GM18498 (cell line): ENCODE measurements around the gene WIPF1.

ENCODE experiments used
- ATAC-seq: cut with Tn5 transposase; IDR thresholded peaks from one replicate; pipeline ENCODE4 v1.9.1; 2021; ENCODE audit warnings: mild to moderate bottlenecking, moderate library complexity; ENCODE audit not compliant: unreplicated experiment

Gene WIPF1

DNA sequence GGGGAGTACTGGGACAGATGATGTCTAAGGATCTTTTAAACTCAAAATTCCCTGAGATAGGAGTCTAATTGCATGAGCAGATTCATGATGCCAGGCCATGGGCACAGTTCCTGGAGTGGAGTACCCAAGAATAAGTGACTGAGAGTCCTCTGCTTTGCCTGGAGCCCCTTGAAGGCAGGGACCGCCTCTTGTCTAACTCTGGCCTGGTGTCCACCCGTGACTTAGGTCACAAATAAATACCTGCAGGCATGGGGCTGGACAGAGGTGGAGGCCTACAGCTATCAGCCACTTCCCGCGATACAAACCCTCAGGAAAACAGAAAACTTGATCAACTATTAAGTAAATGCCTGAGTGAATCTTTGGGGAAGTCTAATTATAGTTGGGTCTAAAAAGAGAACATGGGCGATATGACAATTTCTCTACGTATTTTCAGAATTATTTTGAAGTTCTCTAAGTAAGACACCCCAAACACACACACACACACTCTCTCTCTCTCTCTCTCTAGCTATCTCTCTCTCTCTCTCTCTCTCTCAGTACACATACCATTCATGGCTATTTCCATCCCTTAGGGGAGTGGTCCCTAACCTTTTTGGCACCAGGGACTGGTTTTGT, 1.8 kb upstream of the WIPF1 start:
- no peak for ATAC-seq

GRCh38 chr2:174597009-174597344, 627 bp downstream of the WIPF1 start:
- ATAC-seq = no peak

DNA sequence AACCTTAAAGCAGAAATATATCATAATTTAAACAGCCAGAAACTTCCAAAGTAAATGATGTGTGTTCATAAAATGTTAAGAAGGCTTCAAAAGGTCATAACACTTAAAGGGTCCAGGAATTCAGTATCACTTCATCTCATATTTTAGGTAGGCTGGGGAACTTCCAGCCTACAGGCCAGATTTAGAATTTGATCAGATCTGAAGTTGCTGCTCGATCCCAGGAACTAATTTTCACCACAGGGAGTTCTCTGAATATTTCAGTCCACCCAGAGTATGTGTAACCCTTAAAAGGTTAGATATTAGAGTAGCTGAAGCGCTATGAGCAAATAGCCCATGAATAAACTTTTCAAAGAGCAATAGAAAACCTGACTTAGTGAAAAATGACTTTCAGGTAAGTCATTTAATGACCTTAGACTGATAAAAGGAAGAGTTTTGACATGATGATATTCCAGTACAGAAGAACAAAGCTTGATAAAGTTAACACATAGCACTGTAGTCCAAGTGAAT, 1.7 kb downstream of the WIPF1 start:
- no peak for ATAC-seq

- no peak for ATAC-seq
Observed at GRCh38 chr2:174595116-174595809, 2.3 kb downstream of the WIPF1 start.

DNA sequence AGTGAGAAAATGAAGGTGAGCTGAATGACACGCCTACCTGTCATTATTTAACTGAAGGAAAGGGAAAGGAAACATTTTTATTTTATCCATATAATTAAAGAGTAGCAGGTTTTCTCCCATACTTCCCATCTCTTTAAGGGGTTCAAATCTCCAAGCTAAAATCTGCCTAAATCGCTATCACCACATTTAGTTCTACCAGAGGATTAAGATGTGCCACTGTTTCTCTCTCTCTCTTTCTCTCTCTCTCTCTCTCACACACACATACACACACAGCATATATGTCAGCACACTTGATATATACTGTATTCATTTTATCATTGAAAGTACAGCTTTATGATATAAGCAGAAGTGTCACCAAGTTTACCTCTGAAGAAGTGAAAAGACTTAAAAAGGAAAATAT, 3.1 kb downstream of the WIPF1 start:
- ATAC-seq = no peak

- peak; percentile 67 for ATAC-seq
Observed at GRCh38 chr2:174593574-174594203, 3.9 kb downstream of the WIPF1 start.

GRCh38 chr2:174593041-174593440, 4.6 kb downstream of the WIPF1 start:
- ATAC-seq = no peak

DNA sequence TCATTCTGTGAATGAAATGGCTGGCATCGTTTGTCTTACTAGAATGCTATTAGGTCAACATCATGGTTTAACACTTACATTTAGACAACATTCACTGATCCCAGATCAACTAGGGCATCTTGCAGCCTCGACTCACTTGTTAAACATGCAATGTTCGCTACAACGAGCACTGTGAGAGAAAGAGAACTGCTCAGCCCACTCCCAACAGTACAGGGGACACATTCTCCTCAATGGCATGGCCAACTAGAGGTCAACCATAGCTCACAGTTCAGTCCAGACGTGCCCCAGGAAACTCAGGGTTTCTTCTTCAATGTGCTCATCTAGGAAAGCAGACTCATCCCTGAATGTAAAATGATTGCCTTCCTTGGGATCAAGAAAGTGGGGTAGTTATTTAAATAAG, 5.9 kb downstream of the WIPF1 start:
- no peak for ATAC-seq

DNA sequence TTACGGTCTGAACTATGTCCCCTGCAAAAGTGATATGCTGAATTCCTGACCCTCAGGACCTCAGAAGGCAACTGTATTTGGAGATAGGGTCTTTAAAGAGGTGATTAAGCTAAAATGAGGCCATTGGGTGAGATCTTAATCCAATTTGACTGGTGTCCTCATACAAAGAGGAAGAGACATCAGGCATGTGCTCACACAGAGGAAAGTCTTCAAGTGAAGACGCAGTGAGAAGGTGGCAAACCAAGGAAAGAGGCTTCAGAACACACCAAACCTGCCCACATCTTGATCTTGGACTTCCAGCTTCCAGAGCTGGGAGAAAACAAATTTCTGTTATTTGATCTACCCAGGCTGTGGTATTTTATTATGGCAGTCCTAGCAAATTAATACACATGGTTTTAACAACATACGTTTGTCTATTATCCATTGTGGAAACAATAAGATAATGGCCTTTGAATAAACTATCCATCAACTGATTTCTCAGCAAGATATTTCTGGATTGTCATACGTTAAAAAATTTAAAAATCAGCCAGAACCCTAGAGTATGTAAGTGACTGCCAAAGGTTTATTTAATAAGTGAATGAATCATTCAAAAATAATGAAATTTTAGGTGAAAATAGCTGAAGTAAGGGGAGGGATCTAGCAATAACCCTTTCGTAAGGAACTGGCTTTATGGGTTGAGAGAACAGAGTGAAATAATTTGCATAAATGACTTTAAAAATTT, 6.5 kb downstream of the WIPF1 start:
- ATAC-seq = no peak

DNA sequence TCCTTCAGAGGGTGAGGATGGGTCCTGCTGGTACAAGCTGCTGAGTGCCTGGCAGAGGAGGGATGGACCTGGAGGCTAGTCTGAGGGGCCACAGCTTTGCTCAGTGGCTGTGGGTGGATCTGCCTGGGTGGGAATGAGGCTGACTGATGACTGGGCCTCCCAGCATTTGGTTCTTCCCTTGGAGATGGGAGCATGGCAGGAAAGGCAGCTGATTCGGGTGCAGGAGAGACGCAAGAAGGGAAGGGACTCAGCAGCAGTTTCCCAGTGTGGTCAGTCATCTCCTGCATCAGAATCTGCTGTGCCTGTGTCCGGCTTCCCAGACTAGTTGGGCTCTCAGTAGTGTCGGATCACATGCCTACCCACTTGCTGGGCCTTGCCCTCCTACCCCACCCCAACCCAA, 7.3 kb downstream of the WIPF1 start:
- no peak for ATAC-seq

DNA sequence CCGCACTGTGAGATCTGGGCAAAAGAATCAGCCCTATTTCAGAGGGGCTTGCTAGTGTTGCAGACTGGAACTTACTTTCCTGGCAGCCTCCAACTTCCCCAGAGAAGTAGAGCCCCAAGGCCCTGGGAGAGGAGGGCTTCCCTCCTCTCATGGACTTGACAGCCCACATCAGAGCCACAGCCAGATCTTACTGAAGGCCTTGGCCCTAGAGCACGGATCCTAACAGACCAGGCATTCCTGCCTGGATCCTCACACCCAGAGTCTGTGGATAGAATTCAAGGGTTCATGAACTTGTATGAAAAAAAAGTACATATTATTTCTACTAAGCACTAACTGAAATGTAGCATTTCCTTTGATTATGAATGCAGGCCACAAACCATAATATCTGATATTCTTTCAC, 8.3 kb downstream of the WIPF1 start:
- no peak for ATAC-seq

- no peak for ATAC-seq
Observed at GRCh38 chr2:174588463-174588862, 9.1 kb downstream of the WIPF1 start.

- no peak for ATAC-seq
Observed at GRCh38 chr2:174587579-174587978, 10.0 kb downstream of the WIPF1 start.

GRCh38 chr2:174586418-174587295, 10.9 kb downstream of the WIPF1 start:
- no peak for ATAC-seq

DNA sequence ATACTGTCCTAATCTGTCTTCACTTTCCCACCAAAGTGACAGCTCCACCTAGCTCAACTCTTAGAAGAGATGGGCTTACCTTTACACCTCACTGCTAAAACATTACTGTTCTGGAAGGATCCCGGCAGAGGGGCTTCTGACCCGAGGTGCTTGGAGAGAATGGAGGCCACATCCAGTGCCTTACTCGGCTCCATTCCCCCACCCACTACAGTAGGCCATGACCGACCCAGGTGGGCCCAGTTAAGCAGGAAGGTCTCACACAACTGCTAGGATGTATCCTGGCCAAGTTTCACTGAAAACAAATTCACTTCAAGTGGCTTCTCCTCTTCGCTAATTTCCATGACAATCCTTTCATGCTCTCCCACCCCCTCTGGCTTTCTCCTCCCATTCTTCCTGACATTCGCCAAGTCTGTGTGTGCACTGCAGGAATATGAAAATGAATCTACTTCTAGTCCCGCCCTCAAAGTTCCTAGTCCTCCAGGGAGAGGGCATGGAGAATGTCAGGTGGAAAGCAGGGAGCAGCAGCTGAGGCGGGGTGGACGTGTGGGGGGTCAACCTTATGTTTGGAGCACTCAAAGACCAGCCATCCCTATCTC, 11.8 kb downstream of the WIPF1 start:
- no peak for ATAC-seq

GRCh38 chr2:174585146-174585545, 12.5 kb downstream of the WIPF1 start:
- ATAC-seq = no peak

DNA sequence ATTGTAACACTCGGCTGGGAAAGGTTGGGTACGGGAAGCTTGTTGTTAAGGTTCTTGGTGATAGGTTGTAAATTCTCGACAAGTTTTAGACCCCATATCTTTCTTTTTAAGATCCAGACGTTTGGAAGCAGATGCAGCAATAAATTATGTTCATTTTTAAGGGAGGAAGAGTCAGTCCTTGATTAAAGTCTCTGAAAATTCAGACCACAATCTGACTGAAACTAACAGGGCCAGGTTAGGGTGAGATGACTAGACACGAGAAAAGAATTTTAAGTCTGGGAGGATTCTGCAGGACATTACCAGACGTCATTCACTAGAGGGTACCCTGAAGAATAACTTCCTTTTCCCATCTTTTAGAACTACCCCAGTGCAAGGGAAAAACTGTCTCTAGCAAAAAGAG, 16.1 kb downstream of the WIPF1 start:
- peak; percentile 59 for ATAC-seq

GRCh38 chr2:174580951-174581350, 16.7 kb downstream of the WIPF1 start:
- ATAC-seq = no peak

DNA sequence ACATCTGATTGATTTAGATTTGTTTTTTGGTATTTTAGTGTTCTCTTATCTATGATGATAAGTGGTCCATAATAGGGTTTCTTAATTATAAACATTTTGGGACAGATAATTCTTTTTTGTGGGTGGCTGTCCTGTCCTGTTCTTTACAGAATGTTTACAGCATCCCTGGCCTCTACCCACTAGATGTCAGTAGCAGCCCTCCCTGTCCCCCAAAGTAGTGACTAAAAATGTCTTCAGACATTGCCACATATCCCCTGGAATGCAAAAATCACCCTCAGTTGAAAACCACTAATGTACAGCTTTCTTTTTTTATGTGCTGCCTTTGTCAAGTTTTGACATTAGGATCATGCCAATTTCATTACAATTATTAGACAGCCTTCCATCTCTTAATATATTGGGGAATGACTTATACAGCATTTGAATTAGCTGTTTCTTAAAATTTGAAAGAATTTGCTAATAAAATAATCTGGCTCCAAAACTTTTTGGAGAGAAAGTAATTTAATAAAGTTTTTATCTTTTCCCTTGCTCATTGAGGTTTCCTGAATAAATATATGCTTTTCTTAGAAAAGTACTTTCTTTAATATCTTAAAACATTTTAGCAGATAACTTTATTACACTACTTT, 19.5 kb downstream of the WIPF1 start:
- ATAC-seq = peak; percentile 40
